Epithelial cell of prostate (primary cell): Measurements from ENCODE around the gene SLC66A2.
"Not testable (repeated sequence)": the region's sequence is repeated elsewhere in the genome, so short reads cannot be mapped to it uniquely, and the experiment has no call there.

Experiments
- DNase-seq: peaks from one replicate; pipeline ENCODE4 v3.0.0-alpha.2; 2011; ENCODE audit warnings: low read depth, low spot score
- H3K27ac ChIP-seq: fragments of 450-650 bp; 2 replicates; pipeline ENCODE4 v1.5.1; 2017; ENCODE audit warnings: mild to moderate bottlenecking

The SLC66A2 gene

GRCh38 chr18:79872527-79873444, 78.7 kb downstream of the SLC66A2 start:
- H3K27ac ChIP-seq = no peak overlapping the region
- no peak for DNase-seq

- H3K27ac ChIP-seq = no peak overlapping the region
- DNase-seq = no peak
These were observed 79.9 kb downstream of the SLC66A2 start for GRCh38 chr18:79871481-79872091.

GRCh38 chr18:79871026-79871390, 80.4 kb downstream of the SLC66A2 start:
- no peak overlapping the region for H3K27ac ChIP-seq
- DNase-seq = no peak

GRCh38 chr18:79870301-79871025, 81.0 kb downstream of the SLC66A2 start:
- DNase-seq = no peak

GRCh38 chr18:79869591-79870300, 81.7 kb downstream of the SLC66A2 start:
- H3K27ac ChIP-seq = no peak overlapping the region
- no peak for DNase-seq

More at GRCh38 chr18:79870301-79871025, 81.0 kb downstream of the SLC66A2 start:
- H3K27ac ChIP-seq = no peak overlapping the region

GRCh38 chr18:79868811-79869541, 82.5 kb downstream of the SLC66A2 start:
- DNase-seq = no peak
- no peak overlapping the region for H3K27ac ChIP-seq

- DNase-seq = no peak
- no peak overlapping the region for H3K27ac ChIP-seq
These were observed 83.2 kb downstream of the SLC66A2 start for GRCh38 chr18:79868168-79868784.

GRCh38 chr18:79867666-79868065, 83.8 kb downstream of the SLC66A2 start:
- H3K27ac ChIP-seq = no peak overlapping the region

GRCh38 chr18:79866889-79867574, 84.4 kb downstream of the SLC66A2 start:
- no peak for DNase-seq
- no peak overlapping the region for H3K27ac ChIP-seq

More at GRCh38 chr18:79867666-79868065, 83.8 kb downstream of the SLC66A2 start:
- no peak for DNase-seq

- H3K27ac ChIP-seq, DNase-seq: not testable (repeated sequence)
These were observed 85.5 kb downstream of the SLC66A2 start for GRCh38 chr18:79865951-79866350.

GRCh38 chr18:79864955-79865354, 86.5 kb downstream of the SLC66A2 start:
- not testable (repeated sequence) for DNase-seq, H3K27ac ChIP-seq

GRCh38 chr18:79864006-79864725, 87.3 kb downstream of the SLC66A2 start:
- no peak overlapping the region for H3K27ac ChIP-seq
- DNase-seq = no peak

GRCh38 chr18:79863161-79864005, 88.1 kb downstream of the SLC66A2 start:
- no peak for DNase-seq
- no peak overlapping the region for H3K27ac ChIP-seq

- no peak for DNase-seq
- no peak overlapping the region for H3K27ac ChIP-seq
These were observed 88.9 kb downstream of the SLC66A2 start for GRCh38 chr18:79862562-79862961.

GRCh38 chr18:79861687-79862086, 89.8 kb downstream of the SLC66A2 start:
- DNase-seq = no peak
- H3K27ac ChIP-seq = no peak overlapping the region

- no peak for DNase-seq
- H3K27ac ChIP-seq = no peak overlapping the region
These were observed 92.1 kb downstream of the SLC66A2 start for GRCh38 chr18:79859314-79859713.

- no peak for DNase-seq
- H3K27ac ChIP-seq = no peak overlapping the region
These were observed 94.3 kb downstream of the SLC66A2 start for GRCh38 chr18:79857082-79857671.
